C4-2B (cell line): ENCODE data around the gene GLRX2.

Source experiments
- ZFX ChIP-seq: fragments of 450-650 bp; IDR thresholded peaks from 2 replicates; pipeline ENCODE4 v1.6.1; 2017
- TF ChIP-seq, protein P1 (sequence below): fragments of 450-650 bp; conservative IDR thresholded peaks from 2 replicates; pipeline ENCODE4 v1.5.1; 2017; ENCODE audit warnings: mild to moderate bottlenecking

DNA sequence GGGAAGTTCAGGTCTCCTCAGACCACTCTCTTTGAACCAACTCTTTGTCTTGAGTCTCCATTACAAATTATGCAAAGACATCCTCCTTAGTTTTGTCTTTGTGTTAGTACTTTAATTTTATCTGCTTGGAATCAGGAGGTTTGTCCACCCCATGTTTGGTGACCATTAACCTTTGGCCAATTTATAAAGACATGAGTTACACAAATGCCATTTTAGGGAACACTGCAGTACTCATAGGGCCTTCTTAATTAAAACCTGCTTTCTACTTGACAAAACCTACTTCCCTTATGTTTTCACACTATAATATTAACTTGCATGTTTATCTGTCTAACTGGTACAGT, 8.7 kb upstream of the GLRX2 start:
- TF ChIP-seq, protein P1, sequence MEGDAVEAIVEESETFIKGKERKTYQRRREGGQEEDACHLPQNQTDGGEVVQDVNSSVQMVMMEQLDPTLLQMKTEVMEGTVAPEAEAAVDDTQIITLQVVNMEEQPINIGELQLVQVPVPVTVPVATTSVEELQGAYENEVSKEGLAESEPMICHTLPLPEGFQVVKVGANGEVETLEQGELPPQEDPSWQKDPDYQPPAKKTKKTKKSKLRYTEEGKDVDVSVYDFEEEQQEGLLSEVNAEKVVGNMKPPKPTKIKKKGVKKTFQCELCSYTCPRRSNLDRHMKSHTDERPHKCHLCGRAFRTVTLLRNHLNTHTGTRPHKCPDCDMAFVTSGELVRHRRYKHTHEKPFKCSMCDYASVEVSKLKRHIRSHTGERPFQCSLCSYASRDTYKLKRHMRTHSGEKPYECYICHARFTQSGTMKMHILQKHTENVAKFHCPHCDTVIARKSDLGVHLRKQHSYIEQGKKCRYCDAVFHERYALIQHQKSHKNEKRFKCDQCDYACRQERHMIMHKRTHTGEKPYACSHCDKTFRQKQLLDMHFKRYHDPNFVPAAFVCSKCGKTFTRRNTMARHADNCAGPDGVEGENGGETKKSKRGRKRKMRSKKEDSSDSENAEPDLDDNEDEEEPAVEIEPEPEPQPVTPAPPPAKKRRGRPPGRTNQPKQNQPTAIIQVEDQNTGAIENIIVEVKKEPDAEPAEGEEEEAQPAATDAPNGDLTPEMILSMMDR: no peak
- TF ChIP-seq ZFX: no peak
